Uterus (tissue), 4 donors: Measurements from ENCODE around the gene TRIM43. TPM values are rescaled to one million over a fixed set of nuclear protein-coding genes. Genes with fewer than 3 reads are reported as not detected.
"Not testable (repeated sequence)": the region's sequence is repeated elsewhere in the genome, so short reads cannot be mapped to it uniquely, and the experiment has no call there.

Source experiments
- DNase-seq, 2 donors: peaks; one replicate each; pipeline ENCODE4 v3.0.0-alpha.2; 2019 to 2020
- H3K27ac ChIP-seq, 2 donors: fragments of 200-600 bp; sonication (generic); 1 replicate in 1 of 2; 2 replicates in 1 of 2; pipeline ENCODE4 v1.5.1; 2016 to 2018
- H3K27me3 ChIP-seq, 2 donors: fragments of 200-600 bp; sonication (generic); one replicate each; pipeline ENCODE4 v1.5.1; 2018 to 2019; ENCODE audit warnings: control low read depth in 1 of 2
- H3K36me3 ChIP-seq, 2 donors: fragments of 200-600 bp; sonication (generic); one replicate each; pipeline ENCODE4 v1.5.1; 2019; ENCODE audit warnings: control low read depth in 1 of 2
- H3K4me1 ChIP-seq, 2 donors: fragments of 200-600 bp; sonication (generic); one replicate each; pipeline ENCODE4 v1.5.1; 2018 to 2019; ENCODE audit warnings: control low read depth in 1 of 2
- H3K4me3 ChIP-seq, 2 donors: fragments of 200-600 bp; sonication (generic); 1 replicate in 1 of 2; 2 replicates in 1 of 2; pipeline ENCODE4 v1.5.1; 2018 to 2019; ENCODE audit warnings: mild to moderate bottlenecking in 1 of 2
- H3K9me3 ChIP-seq, 2 donors: fragments of 200-600 bp; sonication (generic); one replicate each; pipeline ENCODE4 v1.5.1; 2019; ENCODE audit warnings: control low read depth in 1 of 2
- POLR2A ChIP-seq, 2 donors: fragments of 450-650 bp; IDR thresholded peaks; one replicate each; pipeline ENCODE4 v1.6.1; 2016; ENCODE audit warnings: antibody characterized with exemption in 2 of 2, mild to moderate bottlenecking in 1 of 2, moderate library complexity in 1 of 2
- intact Hi-C: fragments of 100-400 bp; cut with DNase I; formaldehyde crosslinking; loops from one replicate; pipeline ENCODE4 v1.15.1; 2023; ENCODE audit warnings: low total_unique reads
- total RNA-seq, 4 donors: library from RNA; depleted of rRNA in 3 of 4; stranded (reverse); fragments of >200 nt in 3 of 4; gene quantifications; one replicate each; pipeline versions ENCODE4 v1.1.0 to v1.2.4, GENCODE V29; 2014 to 2023
- TF ChIP-seq, protein P1 (sequence below), 4 experiments: fragments of 200-600 bp in 2 of 4; fragments of 450-650 bp in 2 of 4; sonication (generic) in 2 of 4; IDR thresholded peaks; one replicate each; pipeline ENCODE4 v1.5.1; 2016 to 2019; ENCODE audit warnings: antibody characterized with exemption in 4 of 4, mild to moderate bottlenecking in 2 of 4, moderate library complexity in 1 of 4
- donor health status: DM: yes; HTN: yes; CAD: no.

Gene TRIM43
- total RNA-seq, 4 donors from 2014 or later, result 0.48 TPM; not detected in 3

DNA sequence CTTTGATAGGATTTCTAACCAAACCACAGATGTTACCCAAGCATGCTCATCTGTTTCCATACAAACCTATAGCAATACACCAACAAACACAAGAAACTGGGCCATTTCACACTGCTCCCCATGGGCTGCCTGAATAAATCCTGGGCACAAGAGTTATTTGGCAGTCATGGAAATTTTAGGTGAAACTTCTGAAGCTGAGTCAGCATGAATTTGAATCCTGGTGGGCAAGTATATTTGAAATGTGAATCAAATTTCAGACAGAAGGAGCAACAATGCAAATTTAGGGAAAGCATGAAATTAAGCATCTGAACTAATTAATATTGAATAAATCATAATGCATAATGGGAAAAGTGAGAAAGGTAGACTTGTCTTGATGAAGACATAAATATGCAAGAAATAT lies 15.9 kb upstream of the TRIM43 start:
- no peak overlapping the region for H3K27ac ChIP-seq
- H3K36me3 ChIP-seq, result no peaks in the 10 kb centered on the region
- DNase-seq, result no peak
- no peaks in the 10 kb centered on the region for H3K9me3 ChIP-seq
- H3K27me3 ChIP-seq, result no peaks in the 10 kb centered on the region
- TF ChIP-seq, protein P1, sequence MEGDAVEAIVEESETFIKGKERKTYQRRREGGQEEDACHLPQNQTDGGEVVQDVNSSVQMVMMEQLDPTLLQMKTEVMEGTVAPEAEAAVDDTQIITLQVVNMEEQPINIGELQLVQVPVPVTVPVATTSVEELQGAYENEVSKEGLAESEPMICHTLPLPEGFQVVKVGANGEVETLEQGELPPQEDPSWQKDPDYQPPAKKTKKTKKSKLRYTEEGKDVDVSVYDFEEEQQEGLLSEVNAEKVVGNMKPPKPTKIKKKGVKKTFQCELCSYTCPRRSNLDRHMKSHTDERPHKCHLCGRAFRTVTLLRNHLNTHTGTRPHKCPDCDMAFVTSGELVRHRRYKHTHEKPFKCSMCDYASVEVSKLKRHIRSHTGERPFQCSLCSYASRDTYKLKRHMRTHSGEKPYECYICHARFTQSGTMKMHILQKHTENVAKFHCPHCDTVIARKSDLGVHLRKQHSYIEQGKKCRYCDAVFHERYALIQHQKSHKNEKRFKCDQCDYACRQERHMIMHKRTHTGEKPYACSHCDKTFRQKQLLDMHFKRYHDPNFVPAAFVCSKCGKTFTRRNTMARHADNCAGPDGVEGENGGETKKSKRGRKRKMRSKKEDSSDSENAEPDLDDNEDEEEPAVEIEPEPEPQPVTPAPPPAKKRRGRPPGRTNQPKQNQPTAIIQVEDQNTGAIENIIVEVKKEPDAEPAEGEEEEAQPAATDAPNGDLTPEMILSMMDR (IDR thresholded peaks at IDR 0.05), result no peak
- TF ChIP-seq POLR2A (IDR thresholded peaks at IDR 0.05), result no peak
- H3K4me3 ChIP-seq, result no peak overlapping the region
- intact Hi-C loops, result no loop called here
- no peaks in the 10 kb centered on the region for H3K4me1 ChIP-seq

GRCh38 chr2:95578539-95578938 lies 13.3 kb upstream of the TRIM43 start:
- intact Hi-C loops, result no loop called here
- no peaks in the 10 kb centered on the region for H3K9me3 ChIP-seq
- no peak for TF ChIP-seq POLR2A (IDR thresholded peaks at IDR 0.05)
- TF ChIP-seq, protein P1 (IDR thresholded peaks at IDR 0.05), result no peak
- no peaks in the 10 kb centered on the region for H3K27me3 ChIP-seq
- H3K4me1 ChIP-seq, result no peaks in the 10 kb centered on the region
- no peak for DNase-seq
- H3K36me3 ChIP-seq, result no peaks in the 10 kb centered on the region
- H3K27ac ChIP-seq, result no peak overlapping the region
- H3K4me3 ChIP-seq, result no peak overlapping the region

- H3K4me3 ChIP-seq, H3K36me3 ChIP-seq, intact Hi-C loops, H3K4me1 ChIP-seq, H3K27ac ChIP-seq, DNase-seq, H3K9me3 ChIP-seq, H3K27me3 ChIP-seq: not testable (repeated sequence)
Observed at GRCh38 chr2:95583545-95583944, 8.3 kb upstream of the TRIM43 start.

GRCh38 chr2:95584321-95584720 lies 7.5 kb upstream of the TRIM43 start:
- H3K9me3 ChIP-seq, DNase-seq, intact Hi-C loops: not testable (repeated sequence)

DNA sequence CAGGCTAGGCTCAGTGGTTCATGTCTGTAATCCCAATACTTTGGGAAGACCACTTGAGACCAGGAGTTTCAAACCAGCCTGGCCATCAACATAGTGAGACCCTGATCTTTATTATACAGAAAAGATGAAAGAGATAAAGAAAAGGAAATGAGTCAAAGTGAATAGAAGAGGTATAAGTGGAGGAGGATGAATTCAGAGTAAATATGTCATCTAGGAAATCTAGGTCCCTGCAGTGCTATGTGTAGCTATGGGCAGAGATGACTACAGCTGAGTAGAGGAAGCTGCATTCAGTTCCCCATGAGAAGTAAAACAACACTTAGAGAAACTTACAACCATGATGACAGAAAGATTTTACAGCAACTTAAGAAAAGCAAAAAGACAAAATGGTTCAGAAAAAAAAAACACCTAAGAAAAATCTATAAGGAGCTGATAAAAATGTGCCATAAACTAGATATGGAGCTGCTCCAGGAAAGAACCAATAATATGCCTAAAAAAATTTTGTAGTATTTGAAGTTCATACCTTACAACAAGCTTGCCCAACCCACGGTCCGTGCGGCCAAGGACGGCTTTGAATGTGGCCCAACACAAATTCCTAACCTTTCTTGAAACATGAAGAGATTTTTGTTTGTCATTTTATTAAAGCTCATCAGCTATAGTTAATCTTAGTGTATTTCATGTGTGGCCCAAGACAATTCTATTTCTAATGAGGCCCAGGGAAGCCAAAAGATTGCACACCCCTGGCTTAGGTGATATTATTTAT lies 1.8 kb upstream of the TRIM43 start:
- H3K36me3 ChIP-seq, intact Hi-C loops, H3K4me1 ChIP-seq, DNase-seq, H3K4me3 ChIP-seq, H3K9me3 ChIP-seq, H3K27ac ChIP-seq, H3K27me3 ChIP-seq: not testable (repeated sequence)

More at GRCh38 chr2:95584321-95584720, 7.5 kb upstream of the TRIM43 start:
- H3K36me3 ChIP-seq, H3K27ac ChIP-seq, H3K4me1 ChIP-seq, H3K27me3 ChIP-seq, H3K4me3 ChIP-seq: not testable (repeated sequence)

GRCh38 chr2:95592973-95593372 lies 1.2 kb downstream of the TRIM43 start:
- H3K27me3 ChIP-seq, DNase-seq, H3K4me1 ChIP-seq, H3K9me3 ChIP-seq, H3K27ac ChIP-seq, intact Hi-C loops, H3K36me3 ChIP-seq, H3K4me3 ChIP-seq: not testable (repeated sequence)

GRCh38 chr2:95595012-95595411 lies 3.2 kb downstream of the TRIM43 start:
- H3K36me3 ChIP-seq, H3K27me3 ChIP-seq, intact Hi-C loops, H3K27ac ChIP-seq, H3K9me3 ChIP-seq, H3K4me1 ChIP-seq, H3K4me3 ChIP-seq, DNase-seq: not testable (repeated sequence)

- H3K27ac ChIP-seq, intact Hi-C loops, H3K27me3 ChIP-seq, H3K9me3 ChIP-seq, DNase-seq, H3K4me1 ChIP-seq, H3K36me3 ChIP-seq, H3K4me3 ChIP-seq: not testable (repeated sequence)
Observed at GRCh38 chr2:95601301-95601700, 9.5 kb downstream of the TRIM43 start.

DNA sequence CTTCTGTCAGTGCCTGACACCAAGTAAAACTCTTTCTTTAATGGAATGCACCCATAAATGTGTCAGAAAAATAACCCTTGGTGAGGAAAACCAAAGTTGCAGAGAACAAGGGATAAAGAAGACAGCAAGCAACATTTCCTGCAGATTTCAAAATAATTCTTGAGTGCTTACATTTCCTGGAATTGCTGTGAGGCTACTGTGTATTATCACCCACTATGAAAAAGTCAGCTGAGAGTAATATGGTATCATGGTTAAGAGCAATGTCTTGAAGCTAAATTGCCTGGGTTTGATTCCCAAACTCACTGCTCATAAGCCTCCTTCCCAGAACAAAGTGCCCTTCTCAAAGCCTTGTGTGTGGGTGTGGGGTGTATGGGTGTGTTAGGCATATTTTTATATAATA lies 10.3 kb downstream of the TRIM43 start:
- DNase-seq, H3K4me1 ChIP-seq, intact Hi-C loops, H3K27me3 ChIP-seq, H3K4me3 ChIP-seq, H3K36me3 ChIP-seq, H3K27ac ChIP-seq, H3K9me3 ChIP-seq: not testable (repeated sequence)

DNA sequence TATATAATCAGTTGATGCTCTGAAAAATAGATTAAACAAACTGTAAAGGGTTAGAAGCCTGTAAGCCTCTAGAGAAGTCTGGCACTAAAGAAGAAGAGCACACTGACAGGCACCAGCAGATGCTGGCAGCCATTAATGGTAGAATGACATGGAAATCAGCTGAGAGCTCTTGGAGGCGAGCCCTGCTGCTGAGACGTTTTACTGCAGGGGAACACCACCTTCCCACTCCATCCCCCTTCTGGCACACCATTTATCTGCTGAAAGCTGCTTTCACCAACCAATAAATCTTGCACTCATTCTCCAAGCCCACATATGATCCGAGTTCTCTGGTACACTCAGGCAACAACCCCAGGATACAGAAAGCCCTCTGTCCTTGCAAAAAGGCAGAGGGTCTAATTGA lies 16.6 kb downstream of the TRIM43 start:
- H3K4me3 ChIP-seq, H3K9me3 ChIP-seq, H3K27ac ChIP-seq, H3K27me3 ChIP-seq, intact Hi-C loops, H3K4me1 ChIP-seq, DNase-seq, H3K36me3 ChIP-seq: not testable (repeated sequence)

DNA sequence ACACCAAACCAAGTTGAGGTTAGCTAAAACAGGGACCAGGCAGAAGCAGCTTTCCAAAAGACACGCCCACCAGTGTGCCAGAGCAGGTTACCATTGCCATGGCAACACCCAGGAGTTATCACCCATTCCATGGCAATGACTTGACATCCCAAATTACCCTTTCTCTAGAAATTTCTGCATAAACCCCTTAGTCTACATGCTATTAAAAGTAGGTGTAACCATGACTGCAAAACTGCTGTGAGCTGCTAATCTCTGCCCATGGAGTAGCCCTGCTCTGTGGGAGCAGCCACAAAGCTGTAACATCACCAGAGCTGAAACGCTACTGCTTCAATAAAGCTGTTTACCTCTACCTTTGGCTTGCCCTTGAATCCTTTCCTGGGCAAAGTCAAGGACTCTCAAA lies 18.0 kb downstream of the TRIM43 start:
- H3K27ac ChIP-seq, H3K36me3 ChIP-seq, DNase-seq, intact Hi-C loops, H3K9me3 ChIP-seq, H3K4me1 ChIP-seq, H3K27me3 ChIP-seq, H3K4me3 ChIP-seq: not testable (repeated sequence)

DNA sequence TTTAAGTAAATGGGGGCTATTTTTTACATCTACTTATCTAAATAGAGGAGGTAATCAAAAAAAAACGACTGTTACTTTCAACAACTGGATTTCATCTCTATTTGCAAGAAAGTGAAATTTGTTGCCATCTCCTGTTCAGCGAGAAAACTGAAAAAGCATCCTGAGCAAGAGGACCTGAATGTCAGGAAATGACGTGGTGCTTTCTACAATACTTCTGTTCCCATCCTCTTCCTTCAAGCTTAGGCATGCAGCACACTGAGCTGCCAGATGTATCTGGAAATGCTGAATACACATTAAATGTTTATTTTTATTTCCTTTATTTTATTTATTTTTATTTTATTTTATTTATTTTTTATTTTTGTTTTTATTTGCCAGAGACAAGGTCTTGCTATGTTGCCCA lies 21.2 kb downstream of the TRIM43 start:
- H3K36me3 ChIP-seq, H3K9me3 ChIP-seq, intact Hi-C loops, H3K27ac ChIP-seq, H3K27me3 ChIP-seq, DNase-seq, H3K4me1 ChIP-seq, H3K4me3 ChIP-seq: not testable (repeated sequence)
